Mesendoderm (in vitro differentiated cells): ENCODE measurements around the gene MOB1A.
A peak's percentile ranks its signal among the peaks of the same experiment; 100 is the strongest.

Source experiments
- DNase-seq: peaks from one replicate; pipeline ENCODE4 v3.0.0; 2013
- H2AK5ac ChIP-seq: 2 replicates; pipeline ENCODE4 v1.6.1; 2013; ENCODE audit warnings: low read length, inconsistent platforms
- H2BK120ac ChIP-seq: 2 replicates; pipeline ENCODE4 v1.6.1; 2013; ENCODE audit warnings: low read depth, mild to moderate bottlenecking, low read length, moderate library complexity, mixed read lengths
- H2BK15ac ChIP-seq: replicated peaks from 2 replicates; pipeline ENCODE4 v1.6.1; 2013; ENCODE audit warnings: low read depth, mild to moderate bottlenecking, moderate library complexity
- H2BK5ac ChIP-seq: 2 replicates; pipeline ENCODE4 v1.6.1; 2013; ENCODE audit warnings: low read length, inconsistent platforms
- H3K18ac ChIP-seq: 2 replicates; pipeline ENCODE4 v1.6.1; 2013; ENCODE audit warnings: mild to moderate bottlenecking, low read length, mixed read lengths
- H3K23ac ChIP-seq: one replicate; pipeline ENCODE4 v1.6.1; 2013; ENCODE audit warnings: low read length
- H3K27ac ChIP-seq: 2 replicates; pipeline ENCODE4 v1.5.1; 2013; ENCODE audit warnings: low read depth, mild to moderate bottlenecking, inconsistent platforms, low read length, moderate library complexity
- H3K27me3 ChIP-seq: 2 replicates; pipeline ENCODE4 v1.6.1; 2013; ENCODE audit warnings: low read length, control low read depth, mild to moderate bottlenecking, inconsistent platforms; ENCODE audit not compliant: insufficient read depth, poor library complexity
- H3K36me3 ChIP-seq: 2 replicates; pipeline ENCODE4 v1.6.1; 2013; ENCODE audit warnings: low read length, inconsistent platforms; ENCODE audit not compliant: control insufficient read depth, insufficient read depth
- H3K4ac ChIP-seq: one replicate; pipeline ENCODE4 v1.6.1; 2013; ENCODE audit warnings: low read depth, mild to moderate bottlenecking, low read length, moderate library complexity
- H3K4me1 ChIP-seq: 2 replicates; pipeline ENCODE4 v1.6.1; 2013; ENCODE audit warnings: low read depth, low read length, inconsistent platforms; ENCODE audit not compliant: control insufficient read depth
- H3K4me2 ChIP-seq: 2 replicates; pipeline ENCODE4 v1.6.1; 2013; ENCODE audit warnings: low read length
- H3K4me3 ChIP-seq: 2 replicates; pipeline ENCODE4 v1.5.1; 2013; ENCODE audit warnings: mild to moderate bottlenecking, low read length
- H3K56ac ChIP-seq: one replicate; pipeline ENCODE4 v1.6.1; 2013; ENCODE audit warnings: low read length
- H3K79me1 ChIP-seq: 2 replicates; pipeline ENCODE4 v1.6.1; 2013; ENCODE audit warnings: low read length, inconsistent platforms
- H3K79me2 ChIP-seq: 2 replicates; pipeline ENCODE4 v1.6.1; 2013; ENCODE audit warnings: mild to moderate bottlenecking, low read length; ENCODE audit not compliant: control insufficient read depth, insufficient read depth
- H3K9ac ChIP-seq: 2 replicates; pipeline ENCODE4 v1.6.1; 2013; ENCODE audit warnings: low read length, inconsistent platforms
- H4K5ac ChIP-seq: one replicate; pipeline ENCODE4 v1.6.1; 2013; ENCODE audit warnings: low read length
- H4K8ac ChIP-seq: one replicate; pipeline ENCODE4 v1.6.1; 2013; ENCODE audit warnings: low read depth, mild to moderate bottlenecking, control low read depth, low read length, moderate library complexity
- WGBS: extraction: QIAGEN DNeasy Blood & Tissue Kit; methylation state at CpG from one replicate; pipeline ENCODE4 v1.1.7; 2013; ENCODE audit warnings: low lambda C conversion rate, missing lambda C conversion rate; ENCODE audit not compliant: insufficient coverage; ENCODE audit errors: extremely low coverage; 5-methylcytosine and 5-hydroxymethylcytosine counted together

The MOB1A gene

GRCh38 chr2:74110537-74110936, 68.1 kb downstream of the MOB1A start:
- no peaks in the 10 kb centered on the region for H3K79me1 ChIP-seq
- no peak overlapping the region for H3K9ac ChIP-seq
- no peak overlapping the region for H4K5ac ChIP-seq
- H3K79me2 ChIP-seq, result no peaks in the 10 kb centered on the region
- no peaks in the 10 kb centered on the region for H3K27me3 ChIP-seq
- no peak overlapping the region for H3K4me3 ChIP-seq
- no peak overlapping the region for H3K56ac ChIP-seq
- H2BK15ac ChIP-seq, result no peak overlapping the region
- WGBS, result no CpG with 5 or more reads among the region's 3 CpGs
- no peak overlapping the region for H2BK5ac ChIP-seq
- H3K4me1 ChIP-seq, result peaks cover 7% of the 10 kb centered on the region
- no peak overlapping the region for H4K8ac ChIP-seq
- H3K27ac ChIP-seq, result no peak overlapping the region
- no peaks in the 10 kb centered on the region for H3K36me3 ChIP-seq
- no peak overlapping the region for H2AK5ac ChIP-seq
- H3K23ac ChIP-seq, result no peak overlapping the region
- no peak for DNase-seq
- no peak overlapping the region for H2BK120ac ChIP-seq
- H3K4ac ChIP-seq, result no peak overlapping the region
- H3K18ac ChIP-seq, result no peak overlapping the region
- no peak overlapping the region for H3K4me2 ChIP-seq

GRCh38 chr2:74109551-74109950, 69.1 kb downstream of the MOB1A start:
- no peaks in the 10 kb centered on the region for H3K27me3 ChIP-seq
- no peak for DNase-seq
- no peak overlapping the region for H3K9ac ChIP-seq
- no peak overlapping the region for H4K5ac ChIP-seq
- H3K4me2 ChIP-seq, result no peak overlapping the region
- no peak overlapping the region for H3K23ac ChIP-seq
- no peak overlapping the region for H2BK120ac ChIP-seq
- H3K56ac ChIP-seq, result no peak overlapping the region
- H3K4me3 ChIP-seq, result no peak overlapping the region
- peaks cover 7% of the 10 kb centered on the region for H3K4me1 ChIP-seq
- no peak overlapping the region for H3K4ac ChIP-seq
- no peaks in the 10 kb centered on the region for H3K79me1 ChIP-seq
- no peak overlapping the region for H2BK15ac ChIP-seq
- no peak overlapping the region for H3K18ac ChIP-seq
- no peak overlapping the region for H3K27ac ChIP-seq
- no peak overlapping the region for H2BK5ac ChIP-seq
- no CpG with 5 or more reads among the region's 8 CpGs for WGBS
- H2AK5ac ChIP-seq, result no peak overlapping the region
- no peaks in the 10 kb centered on the region for H3K79me2 ChIP-seq
- H4K8ac ChIP-seq, result no peak overlapping the region
- no peaks in the 10 kb centered on the region for H3K36me3 ChIP-seq

GRCh38 chr2:74107071-74107470, 71.6 kb downstream of the MOB1A start:
- H2AK5ac ChIP-seq, result no peak overlapping the region
- H3K4me1 ChIP-seq, result peaks cover 7% of the 10 kb centered on the region
- no peak overlapping the region for H3K4me3 ChIP-seq
- no peaks in the 10 kb centered on the region for H3K36me3 ChIP-seq
- H3K56ac ChIP-seq, result no peak overlapping the region
- no peak overlapping the region for H2BK15ac ChIP-seq
- no peak overlapping the region for H2BK120ac ChIP-seq
- WGBS, result no CpG with 5 or more reads among the region's 12 CpGs
- H3K18ac ChIP-seq, result no peak overlapping the region
- no peak overlapping the region for H2BK5ac ChIP-seq
- peak; percentile 41 for DNase-seq
- no peak overlapping the region for H3K23ac ChIP-seq
- H4K5ac ChIP-seq, result no peak overlapping the region
- H3K27me3 ChIP-seq, result no peaks in the 10 kb centered on the region
- H3K4ac ChIP-seq, result no peak overlapping the region
- no peak overlapping the region for H3K27ac ChIP-seq
- no peak overlapping the region for H4K8ac ChIP-seq
- H3K79me1 ChIP-seq, result no peaks in the 10 kb centered on the region
- peak overlapping the region; percentile 6 for H3K4me2 ChIP-seq
- no peaks in the 10 kb centered on the region for H3K79me2 ChIP-seq
- no peak overlapping the region for H3K9ac ChIP-seq

GRCh38 chr2:74105413-74105812, 73.3 kb downstream of the MOB1A start:
- Histone ChIP-seq H3K27me3 (no peaks in the 10 kb centered on the region), H3K4me1 (peaks cover 7% of the 10 kb centered on the region), H2BK5ac (no peak overlapping the region), H3K4me3 (no peak overlapping the region), H3K79me2 (no peaks in the 10 kb centered on the region), H2BK120ac (no peak overlapping the region), H2AK5ac (no peak overlapping the region), H2BK15ac (no peak overlapping the region), H3K4ac (no peak overlapping the region), H3K18ac (no peak overlapping the region), H3K27ac (no peak overlapping the region), H3K4me2 (no peak overlapping the region), H3K36me3 (no peaks in the 10 kb centered on the region), H3K56ac (no peak overlapping the region), H3K79me1 (no peaks in the 10 kb centered on the region), H4K8ac (no peak overlapping the region), H3K23ac (no peak overlapping the region), H3K9ac (no peak overlapping the region), H4K5ac (no peak overlapping the region)
- WGBS, result no CpG with 5 or more reads among the region's 8 CpGs
- DNase-seq, result peak; percentile 13

- H3K4ac ChIP-seq, result no peak overlapping the region
- H3K9ac ChIP-seq, result no peak overlapping the region
- no peak overlapping the region for H2BK15ac ChIP-seq
- H4K8ac ChIP-seq, result no peak overlapping the region
- no peak overlapping the region for H4K5ac ChIP-seq
- H3K4me1 ChIP-seq, result peaks cover 7% of the 10 kb centered on the region
- H3K23ac ChIP-seq, result no peak overlapping the region
- no peak overlapping the region for H3K18ac ChIP-seq
- H3K27me3 ChIP-seq, result no peaks in the 10 kb centered on the region
- no peak overlapping the region for H2BK5ac ChIP-seq
- no peak overlapping the region for H3K4me2 ChIP-seq
- H3K4me3 ChIP-seq, result no peak overlapping the region
- H2BK120ac ChIP-seq, result no peak overlapping the region
- no peak overlapping the region for H2AK5ac ChIP-seq
- no peaks in the 10 kb centered on the region for H3K36me3 ChIP-seq
- DNase-seq, result no peak
- H3K56ac ChIP-seq, result no peak overlapping the region
- H3K79me2 ChIP-seq, result no peaks in the 10 kb centered on the region
- H3K27ac ChIP-seq, result no peak overlapping the region
- WGBS, result no CpG with 5 or more reads among the region's 7 CpGs
- H3K79me1 ChIP-seq, result no peaks in the 10 kb centered on the region
Observed at GRCh38 chr2:74104839-74105238, 73.8 kb downstream of the MOB1A start.

GRCh38 chr2:74103763-74104162, 74.9 kb downstream of the MOB1A start:
- Histone ChIP-seq H4K5ac (no peak overlapping the region), H4K8ac (no peak overlapping the region), H3K36me3 (no peaks in the 10 kb centered on the region), H2AK5ac (no peak overlapping the region), H3K56ac (no peak overlapping the region), H3K18ac (no peak overlapping the region), H3K23ac (no peak overlapping the region), H3K79me1 (no peaks in the 10 kb centered on the region), H3K4me3 (no peak overlapping the region), H2BK120ac (no peak overlapping the region), H3K79me2 (no peaks in the 10 kb centered on the region), H2BK15ac (no peak overlapping the region), H3K4ac (no peak overlapping the region), H3K27me3 (no peaks in the 10 kb centered on the region), H2BK5ac (no peak overlapping the region), H3K9ac (no peak overlapping the region), H3K4me2 (no peak overlapping the region), H3K27ac (no peak overlapping the region), H3K4me1 (peaks cover 7% of the 10 kb centered on the region)
- WGBS, result no CpG with 5 or more reads among the region's 6 CpGs
- DNase-seq, result no peak
